Upper lobe of right lung (tissue), 1 donor: ENCODE data around the gene PPP1CB. TPM values are rescaled to one million over a fixed set of nuclear protein-coding genes. Genes with fewer than 3 reads are reported as not detected.

Experiments used
- ATAC-seq: fragments of 200-7000 bp; cut with Tn5 transposase; one replicate; pipeline ENCODE4 v1.9.1; 2020; ENCODE audit warnings: mild to moderate bottlenecking, moderate library complexity
- DNase-seq: peaks from one replicate; pipeline ENCODE4 v3.0.0-alpha.2; 2020
- H3K27ac ChIP-seq: fragments of 200-600 bp; one replicate; pipeline ENCODE4 v1.8.0; 2022
- H3K27me3 ChIP-seq: fragments of 200-600 bp; one replicate; pipeline ENCODE4 v1.8.0; 2022; ENCODE audit warnings: mild to moderate bottlenecking
- H3K36me3 ChIP-seq: fragments of 200-600 bp; one replicate; pipeline ENCODE4 v1.8.0; 2022
- H3K4me1 ChIP-seq: fragments of 200-600 bp; one replicate; pipeline ENCODE4 v1.8.0; 2022
- H3K4me3 ChIP-seq: fragments of 200-600 bp; one replicate; pipeline ENCODE4 v1.8.0; 2022; ENCODE audit warnings: mild to moderate bottlenecking
- H3K9me3 ChIP-seq: fragments of 200-600 bp; one replicate; pipeline ENCODE4 v1.8.0; 2022
- CTCF ChIP-seq: fragments of 200-600 bp; IDR thresholded peaks from one replicate; pipeline ENCODE4 v1.8.0; 2022; ENCODE audit warnings: antibody characterized with exemption
- intact Hi-C: fragments of 100-400 bp; cut with DNase I; formaldehyde crosslinking; loops from one replicate; pipeline ENCODE4 v1.11.0; 2022
- total RNA-seq: library from RNA; stranded (reverse); fragmentation: NEBNext Ultra II Directional; extraction: Animal tissue kit (Norgen Biotek cat#: 25700); gene quantifications from one replicate; pipeline ENCODE4 v1.2.1, GENCODE V29; 2021
- donor health status: DM: no; HTN: yes; CAD: no; lungs with severe emphysema.

Gene PPP1CB
- total RNA-seq, 1 donor from 2014 or later, result 256 TPM

- intact Hi-C loops, result no loop called here
- Histone ChIP-seq H3K27ac (peak overlapping the region; percentile 90), H3K9me3 (no peaks in the 10 kb centered on the region), H3K4me3 (no peak overlapping the region), H3K36me3 (no peaks in the 10 kb centered on the region), H3K4me1 (peaks cover 16% of the 10 kb centered on the region), H3K27me3 (no peaks in the 10 kb centered on the region)
- ATAC-seq (peak; percentile 94), DNase-seq (peak; percentile 74)
- TF ChIP-seq CTCF, result no peak
These were observed 34.3 kb upstream of the PPP1CB start for GRCh38 chr2:28717339-28717758.

GRCh38 chr2:28720345-28720744 is 31.3 kb upstream of the PPP1CB start:
- no peak for TF ChIP-seq CTCF
- Histone ChIP-seq H3K4me3 (no peak overlapping the region), H3K36me3 (no peaks in the 10 kb centered on the region), H3K27me3 (no peaks in the 10 kb centered on the region), H3K27ac (no peak overlapping the region), H3K9me3 (no peaks in the 10 kb centered on the region), H3K4me1 (peaks cover 16% of the 10 kb centered on the region)
- intact Hi-C loops, result no loop called here
- no peak for ATAC-seq
- DNase-seq, result no peak

GRCh38 chr2:28721601-28722191 is 29.9 kb upstream of the PPP1CB start:
- Histone ChIP-seq H3K4me1 (peaks cover 4% of the 10 kb centered on the region), H3K27me3 (no peaks in the 10 kb centered on the region), H3K27ac (no peak overlapping the region), H3K9me3 (no peaks in the 10 kb centered on the region), H3K4me3 (no peak overlapping the region), H3K36me3 (no peaks in the 10 kb centered on the region)
- TF ChIP-seq CTCF, result no peak
- ATAC-seq, result no peak
- DNase-seq, result no peak
- intact Hi-C loops, result no loop called here

GRCh38 chr2:28725021-28725711 is 26.5 kb upstream of the PPP1CB start:
- no peaks in the 10 kb centered on the region for H3K27me3 ChIP-seq
- intact Hi-C loops, result no loop called here
- no peak for TF ChIP-seq CTCF
- no peak for DNase-seq
- H3K27ac ChIP-seq, result no peak overlapping the region
- ATAC-seq, result no peak
- no peaks in the 10 kb centered on the region for H3K9me3 ChIP-seq
- H3K4me3 ChIP-seq, result no peak overlapping the region
- no peaks in the 10 kb centered on the region for H3K4me1 ChIP-seq
- H3K36me3 ChIP-seq, result no peaks in the 10 kb centered on the region

GRCh38 chr2:28726177-28726576 is 25.5 kb upstream of the PPP1CB start:
- H3K4me1 ChIP-seq, result no peaks in the 10 kb centered on the region
- intact Hi-C loops, result no loop called here
- DNase-seq (no peak), ATAC-seq (no peak)
- H3K36me3 ChIP-seq, result no peaks in the 10 kb centered on the region
- no peak overlapping the region for H3K27ac ChIP-seq
- no peaks in the 10 kb centered on the region for H3K9me3 ChIP-seq
- TF ChIP-seq CTCF, result no peak
- H3K4me3 ChIP-seq, result no peak overlapping the region
- no peaks in the 10 kb centered on the region for H3K27me3 ChIP-seq
